Heart right ventricle (tissue), 16 donors: Measurements from ENCODE around the gene CDKN2D. TPM values are rescaled to one million over a fixed set of nuclear protein-coding genes. Genes with fewer than 3 reads are reported as not detected.
"Not testable (repeated sequence)": the region's sequence is repeated elsewhere in the genome, so short reads cannot be mapped to it uniquely, and the experiment has no call there.

ENCODE experiments used
- ATAC-seq, 8 donors: fragments of 200-7000 bp; cut with Tn5 transposase; one replicate each; pipeline ENCODE4 v1.9.1; 2020; ENCODE audit warnings: mild to moderate bottlenecking in 8 of 8, moderate library complexity in 8 of 8, moderate number of reproducible peaks in 1 of 8
- DNase-seq, 2 donors: peaks; one replicate each; pipeline ENCODE4 v3.0.0-alpha.2; 2020
- H3K27ac ChIP-seq, 10 donors: fragments of 200-600 bp; sonication (generic) in 2 of 10; one replicate each; pipeline versions ENCODE4 v1.5.0 to v1.8.0; 2020 to 2022; ENCODE audit warnings: mild to moderate bottlenecking in 3 of 10
- H3K27me3 ChIP-seq, 7 donors: fragments of 200-600 bp; one replicate each; pipeline ENCODE4 v1.8.0; 2021 to 2022; ENCODE audit warnings: mild to moderate bottlenecking in 2 of 7
- H3K36me3 ChIP-seq, 9 donors: fragments of 200-600 bp; sonication (generic) in 1 of 9; one replicate each; pipeline versions ENCODE4 v1.5.0 to v1.8.0; 2020 to 2022; ENCODE audit warnings: mild to moderate bottlenecking in 2 of 9
- H3K4me1 ChIP-seq, 9 donors: fragments of 200-600 bp; sonication (generic) in 1 of 9; one replicate each; pipeline versions ENCODE4 v1.5.0 to v1.8.0; 2020 to 2022; ENCODE audit warnings: mild to moderate bottlenecking in 4 of 9
- H3K4me3 ChIP-seq, 10 donors: fragments of 200-600 bp; sonication (generic) in 2 of 10; one replicate each; pipeline versions ENCODE4 v1.5.0 to v1.8.0; 2020 to 2022; ENCODE audit warnings: mild to moderate bottlenecking in 7 of 10, moderate library complexity in 2 of 10
- H3K9me3 ChIP-seq, 11 donors: fragments of 200-600 bp in 10 of 11; sonication (generic) in 2 of 11; one replicate each; pipeline versions ENCODE4 v1.5.0 to v1.8.0; 2013 to 2022; ENCODE audit warnings: mild to moderate bottlenecking in 2 of 11, control low read depth in 1 of 11, moderate library complexity in 1 of 11
- WGBS, 2 donors: extraction: QIAGEN DNeasy Blood & Tissue Kit; methylation state at CpG; one replicate each; pipeline ENCODE4 v1.1.7; 2013; ENCODE audit warnings: inconsistent platforms in 1 of 2; 5-methylcytosine and 5-hydroxymethylcytosine counted together
- intact Hi-C, 10 donors: fragments of 100-400 bp; cut with DNase I; formaldehyde crosslinking; loops; one replicate each; pipeline versions ENCODE4 v1.11.1 to v1.14.2; 2022
- polyA plus RNA-seq, 2 donors: library from polyadenylated mRNA; stranded (reverse); fragments of 200-250 nt; gene quantifications; one replicate each; pipeline ENCODE4 v1.2.3, GENCODE V29; 2013
- total RNA-seq, 10 donors: library from RNA; stranded (reverse); fragmentation: NEBNext Ultra II Directional in 3 of 10; extraction: Animal tissue kit (Norgen Biotek cat#: 25700) in 3 of 10; gene quantifications; one replicate each; pipeline versions ENCODE4 v1.2.1 to v1.2.4, GENCODE V29; 2021 to 2023
- TF ChIP-seq, protein P1 (sequence below), 9 donors: fragments of 200-600 bp; sonication (generic) in 2 of 9; IDR thresholded peaks; one replicate each; pipeline versions ENCODE4 v1.5.0 to v1.8.0; 2021 to 2022; ENCODE audit warnings: antibody characterized with exemption in 9 of 9, mild to moderate bottlenecking in 5 of 9, moderate library complexity in 1 of 9
- donor health status: Arrhythmogenic right ventricular cardiomyopathy.
- donor health status: ischemic (EF 13 %, LVEDD 7.1; RV severe dilation, severe dysfunction).
- donor health status: healthy with polysubstance abuse.
- donor health status: DM: no; HTN: yes; CAD: no.
- donor health status: DM: no; HTN: no; CAD: no.
- donor health status: ischemic (EF 25% LVEDD 6.9; RV normal size, moderate dysfunction).
- donor health status: ischemic (EF 25% LVEDD 5.7; RV mildly dilated, moderate dysfunction).
- donor health status: healthy.
- donor health status: DM: yes; HTN: yes; CAD: no.
- donor health status: Ischemic cardiomyopathy.
- donor health status: ischemic (EF 35%, LVEDD 5.7; RV mildly dilated, moderate dysfunction).
- donor health status: nonischemic (EF 11% LVEDD 7.7; RV severe dilation, severe dysfunction).
- donor health status: DM: yes; HTN: yes; CAD: no.
- donor health status: PGD.
- donor health status: ischemic (EF 29% LVEDD 5.4; RV normal size, mild dysfunction).
- donor health status: nonischemic (EF 23%, LVEDD 6.1; RV moderate dilation, normal function).

CDKN2D gene
- total and polyA plus RNA-seq, 12 donors: 5.7 to 25.6 (median 10.3) TPM

DNA sequence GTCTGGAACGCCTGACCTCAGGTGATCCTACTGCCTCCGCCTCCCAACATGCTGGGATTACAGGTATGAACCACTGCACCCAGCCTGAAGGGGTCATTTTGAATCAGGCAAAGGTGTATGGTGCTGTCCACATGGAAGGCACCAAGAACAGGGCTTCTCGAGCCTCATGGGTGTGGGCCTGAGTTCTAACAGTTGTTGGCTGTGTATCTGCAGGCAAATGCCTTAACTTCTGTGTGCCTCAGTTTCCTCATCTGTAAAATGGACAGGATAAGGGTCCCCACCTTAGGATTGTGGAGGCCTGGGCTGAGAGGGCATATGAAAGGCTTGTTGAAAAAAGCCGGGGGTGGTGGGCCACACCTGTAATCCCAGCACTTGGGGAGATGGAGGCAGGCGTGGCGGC is 9.2 kb upstream of the CDKN2D start:
- TF ChIP-seq, protein P1, sequence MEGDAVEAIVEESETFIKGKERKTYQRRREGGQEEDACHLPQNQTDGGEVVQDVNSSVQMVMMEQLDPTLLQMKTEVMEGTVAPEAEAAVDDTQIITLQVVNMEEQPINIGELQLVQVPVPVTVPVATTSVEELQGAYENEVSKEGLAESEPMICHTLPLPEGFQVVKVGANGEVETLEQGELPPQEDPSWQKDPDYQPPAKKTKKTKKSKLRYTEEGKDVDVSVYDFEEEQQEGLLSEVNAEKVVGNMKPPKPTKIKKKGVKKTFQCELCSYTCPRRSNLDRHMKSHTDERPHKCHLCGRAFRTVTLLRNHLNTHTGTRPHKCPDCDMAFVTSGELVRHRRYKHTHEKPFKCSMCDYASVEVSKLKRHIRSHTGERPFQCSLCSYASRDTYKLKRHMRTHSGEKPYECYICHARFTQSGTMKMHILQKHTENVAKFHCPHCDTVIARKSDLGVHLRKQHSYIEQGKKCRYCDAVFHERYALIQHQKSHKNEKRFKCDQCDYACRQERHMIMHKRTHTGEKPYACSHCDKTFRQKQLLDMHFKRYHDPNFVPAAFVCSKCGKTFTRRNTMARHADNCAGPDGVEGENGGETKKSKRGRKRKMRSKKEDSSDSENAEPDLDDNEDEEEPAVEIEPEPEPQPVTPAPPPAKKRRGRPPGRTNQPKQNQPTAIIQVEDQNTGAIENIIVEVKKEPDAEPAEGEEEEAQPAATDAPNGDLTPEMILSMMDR (IDR thresholded peaks at IDR 0.05): no peak
- DNase-seq: no peak
- intact Hi-C loops: loop anchor here in 3 of 10 donors (10.0 kb wide), 1 partner anchor 173 kb away; the partner anchor contains the start of gene CDC37 (in 3 of the 3)
- Histone ChIP-seq H3K4me3 (no peak overlapping the region), H3K4me1 (peaks cover 0 to 6% (median 0%) of the 10 kb centered on the region in 9 donors), H3K9me3 (no peaks in the 10 kb centered on the region), H3K27ac (no peak overlapping the region), H3K27me3 (peaks cover 0 to 5% (median 0%) of the 10 kb centered on the region in 7 donors), H3K36me3 (no peaks in the 10 kb centered on the region)
- 82 to 95% methylated on average over 6 of the region's 6 CpGs for WGBS, 2 donors
- ATAC-seq: no peak

DNA sequence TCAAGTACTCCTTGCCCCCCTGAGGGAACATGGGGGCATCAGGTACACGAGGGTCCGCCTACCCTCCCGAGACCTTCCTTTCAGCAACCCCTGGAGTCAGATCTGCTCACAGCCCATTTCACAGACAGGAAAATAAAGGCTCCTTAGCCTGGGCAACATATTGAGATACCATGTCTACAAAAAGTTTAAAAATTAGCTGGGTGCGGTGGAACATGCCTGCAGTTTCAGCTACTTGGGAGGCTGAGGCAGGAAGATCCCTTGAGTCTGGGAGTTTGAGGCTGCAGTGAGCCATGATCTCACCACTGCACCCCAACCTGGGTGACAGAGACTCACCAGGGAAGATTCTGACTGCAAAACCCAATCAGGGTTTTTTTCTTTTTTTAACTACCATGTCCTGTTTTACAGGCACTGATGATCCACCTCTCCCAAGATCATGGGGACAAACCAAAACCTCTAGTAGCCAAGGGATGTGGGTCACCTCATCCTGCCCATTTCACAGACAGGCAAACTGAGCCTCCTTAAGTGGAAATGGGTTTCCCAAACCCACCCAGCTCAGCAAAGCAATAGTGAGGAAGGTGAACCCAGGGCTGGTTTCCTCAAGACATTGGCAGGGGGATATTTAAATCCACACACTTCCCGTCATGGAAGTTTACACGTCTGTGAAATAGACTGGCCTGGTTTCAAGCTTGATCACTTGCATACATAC is 6.4 kb upstream of the CDKN2D start:
- DNase-seq (no peak), ATAC-seq (no peak)
- Histone ChIP-seq H3K27ac (no peak overlapping the region), H3K27me3 (peaks cover 0 to 5% (median 0%) of the 10 kb centered on the region in 7 donors), H3K36me3 (no peaks in the 10 kb centered on the region), H3K4me1 (peaks cover 0 to 8% (median 6%) of the 10 kb centered on the region in 9 donors), H3K9me3 (no peaks in the 10 kb centered on the region), H3K4me3 (no peak overlapping the region)
- intact Hi-C loops: loop anchor here in 3 of 10 donors (10.0 kb wide), 1 partner anchor 170 kb away; the partner anchor contains the start of gene CDC37 (in 3 of the 3)
- 80 to 85% methylated on average over 6 of the region's 6 CpGs for WGBS, 2 donors
- TF ChIP-seq, protein P1 (IDR thresholded peaks at IDR 0.05): no peak

DNA sequence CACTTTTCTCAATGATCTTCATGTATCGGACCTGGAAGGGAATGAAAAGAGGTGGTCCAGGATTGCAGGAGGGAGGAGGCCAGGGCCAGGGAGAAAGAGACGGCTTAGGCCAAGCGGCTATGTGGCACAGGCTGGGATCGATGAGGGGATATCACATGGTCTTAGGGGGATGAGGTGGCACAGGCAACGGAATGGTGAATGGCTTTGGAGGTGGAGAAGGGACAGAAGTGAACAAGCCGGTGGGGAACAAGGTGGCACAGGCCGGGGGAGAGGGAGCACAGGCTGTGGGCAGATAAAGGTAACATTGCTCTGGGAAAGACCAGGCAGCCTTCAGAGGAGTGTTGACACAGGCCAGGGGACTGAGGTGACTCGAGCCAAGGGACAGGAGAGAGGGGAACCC is 5.7 kb upstream of the CDKN2D start:
- TF ChIP-seq, protein P1 (IDR thresholded peaks at IDR 0.05): no peak
- H3K9me3 ChIP-seq: no peaks in the 10 kb centered on the region
- no peak overlapping the region for H3K27ac ChIP-seq
- H3K4me1 ChIP-seq: peaks cover 2 to 14% (median 9%) of the 10 kb centered on the region in 9 donors
- ATAC-seq: no peak
- WGBS, 2 donors: 83% methylated on average over 8 of the region's 8 CpGs
- H3K27me3 ChIP-seq: peaks cover 0 to 5% (median 0%) of the 10 kb centered on the region in 7 donors
- no peaks in the 10 kb centered on the region for H3K36me3 ChIP-seq
- DNase-seq: no peak
- no peak overlapping the region for H3K4me3 ChIP-seq
- intact Hi-C loops: loop anchor here in 5 of 10 donors (5.0 to 10.0 kb wide), 3 partner anchors 92 to 172 kb away; partner anchors contain the start of gene CDC37 (in 4 of the 5)

DNA sequence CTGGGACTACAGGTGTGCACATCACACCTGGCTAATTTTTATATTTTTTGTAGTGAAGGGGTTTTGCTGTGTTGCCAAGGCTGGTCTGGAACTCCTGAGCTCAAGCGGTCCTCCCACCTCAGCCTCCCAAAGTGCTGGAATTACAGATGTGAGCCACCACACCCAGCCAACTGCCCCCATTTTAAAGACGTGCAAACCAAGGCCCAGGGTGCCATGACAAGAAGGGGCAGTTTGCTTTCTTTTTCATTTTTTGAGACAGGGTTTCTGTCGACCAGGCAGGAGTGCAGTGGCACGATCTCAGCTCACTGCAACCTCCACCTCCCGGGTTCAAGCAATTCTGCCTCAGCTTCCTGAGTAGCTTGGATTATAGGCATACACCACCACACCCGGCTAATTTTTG is 5.0 kb upstream of the CDKN2D start:
- not testable (repeated sequence) for H3K9me3 ChIP-seq, H3K27me3 ChIP-seq, DNase-seq, ATAC-seq, H3K4me3 ChIP-seq, H3K27ac ChIP-seq, H3K36me3 ChIP-seq
- intact Hi-C loops: loop anchor here in 6 of 10 donors (2.0 to 10.0 kb wide), 6 partner anchors 33 to 171 kb away; partner anchors contain the start of gene CDC37 (in 4 of the 6)
- 86 to 91% methylated on average over 6 of the region's 6 CpGs for WGBS, 2 donors
- peaks cover 4 to 18% (median 12%) of the 10 kb centered on the region in 9 donors for H3K4me1 ChIP-seq
